Fibroblast of skin of abdomen (primary cell): ENCODE data around the gene CCM2L.
A peak's percentile ranks its signal among the peaks of the same experiment; 100 is the strongest.

Experiments used
- DNase-seq: peaks from one replicate; pipeline ENCODE4 v3.0.0-alpha.2; 2013

Gene CCM2L

GRCh38 chr20:32062776-32063170, 52.5 kb downstream of the CCM2L start:
- no peak for DNase-seq

GRCh38 chr20:32063695-32064094, 53.5 kb downstream of the CCM2L start:
- DNase-seq, result no peak

GRCh38 chr20:32064667-32065066, 54.4 kb downstream of the CCM2L start:
- no peak for DNase-seq

GRCh38 chr20:32067234-32067821, 57.1 kb downstream of the CCM2L start:
- peak; percentile 99 for DNase-seq

GRCh38 chr20:32068174-32068573, 57.9 kb downstream of the CCM2L start:
- no peak for DNase-seq

- no peak for DNase-seq
Measured at GRCh38 chr20:32069711-32070110, 59.5 kb downstream of the CCM2L start.

GRCh38 chr20:32070282-32070681, 60.0 kb downstream of the CCM2L start:
- no peak for DNase-seq

GRCh38 chr20:32070690-32071213, 60.5 kb downstream of the CCM2L start:
- no peak for DNase-seq

GRCh38 chr20:32071395-32072167, 61.3 kb downstream of the CCM2L start:
- DNase-seq, result no peak

GRCh38 chr20:32072168-32072750, 62.0 kb downstream of the CCM2L start:
- peak; percentile 7 for DNase-seq

GRCh38 chr20:32075534-32075933, 65.3 kb downstream of the CCM2L start:
- no peak for DNase-seq

- DNase-seq, result no peak
Measured at GRCh38 chr20:32077190-32077589, 67.0 kb downstream of the CCM2L start.

- no peak for DNase-seq
Measured at GRCh38 chr20:32078322-32078721, 68.1 kb downstream of the CCM2L start.

- no peak for DNase-seq
Measured at GRCh38 chr20:32078791-32079190, 68.6 kb downstream of the CCM2L start.

- no peak for DNase-seq
Measured at GRCh38 chr20:32079655-32080109, 69.4 kb downstream of the CCM2L start.

GRCh38 chr20:32080783-32081182, 70.5 kb downstream of the CCM2L start:
- no peak for DNase-seq
